GM19397 (cell line): ENCODE data around the gene ADGRD1.
"Not testable (repeated sequence)": the region's sequence is repeated elsewhere in the genome, so short reads cannot be mapped to it uniquely, and the experiment has no call there.

ENCODE experiments used
- ATAC-seq: cut with Tn5 transposase; IDR thresholded peaks from one replicate; pipeline ENCODE4 v1.9.1; 2021; ENCODE audit warnings: mild to moderate bottlenecking, moderate library complexity; ENCODE audit not compliant: unreplicated experiment

Gene ADGRD1

DNA sequence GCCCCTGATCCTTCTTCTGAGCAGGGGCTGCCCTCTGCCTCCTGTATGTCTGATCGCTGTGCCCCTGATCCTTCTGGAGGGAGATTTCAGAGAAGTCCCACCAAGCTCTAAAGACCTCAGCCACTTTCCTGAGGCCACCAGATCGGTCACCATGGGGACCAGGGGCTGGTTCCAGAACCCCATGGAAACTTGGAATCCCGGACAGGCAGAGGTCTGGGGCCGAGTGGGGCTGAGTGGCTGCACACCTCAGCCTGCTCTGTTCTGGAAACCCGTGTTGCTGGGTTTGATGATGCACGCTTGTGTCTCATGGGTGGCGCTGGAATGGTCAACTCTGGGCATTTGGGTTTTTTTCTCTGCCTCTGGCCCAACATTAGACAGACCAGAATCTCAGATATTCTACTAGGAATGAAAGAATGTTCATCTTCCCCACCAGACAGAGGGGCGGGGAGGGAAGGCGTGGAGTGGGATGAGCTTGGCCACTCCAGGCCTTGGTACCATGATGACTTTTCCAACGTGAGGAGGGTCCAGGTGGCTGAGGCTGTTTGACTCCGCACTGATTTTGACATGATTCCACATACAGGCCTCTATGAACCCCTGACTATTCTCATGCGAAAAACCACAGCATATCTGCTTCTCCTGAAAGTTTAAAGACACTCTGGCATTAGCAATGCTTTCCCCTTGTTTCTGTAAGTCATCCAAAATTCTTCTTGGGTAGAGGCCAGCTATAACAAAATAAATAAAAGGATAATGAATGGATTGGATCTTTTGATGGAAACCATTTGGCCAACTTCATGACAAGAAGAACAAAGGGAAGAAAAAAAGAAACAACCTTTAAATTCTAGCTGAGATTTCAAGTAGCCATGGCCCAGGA is 114.5 kb downstream of the ADGRD1 start:
- no peak for ATAC-seq

DNA sequence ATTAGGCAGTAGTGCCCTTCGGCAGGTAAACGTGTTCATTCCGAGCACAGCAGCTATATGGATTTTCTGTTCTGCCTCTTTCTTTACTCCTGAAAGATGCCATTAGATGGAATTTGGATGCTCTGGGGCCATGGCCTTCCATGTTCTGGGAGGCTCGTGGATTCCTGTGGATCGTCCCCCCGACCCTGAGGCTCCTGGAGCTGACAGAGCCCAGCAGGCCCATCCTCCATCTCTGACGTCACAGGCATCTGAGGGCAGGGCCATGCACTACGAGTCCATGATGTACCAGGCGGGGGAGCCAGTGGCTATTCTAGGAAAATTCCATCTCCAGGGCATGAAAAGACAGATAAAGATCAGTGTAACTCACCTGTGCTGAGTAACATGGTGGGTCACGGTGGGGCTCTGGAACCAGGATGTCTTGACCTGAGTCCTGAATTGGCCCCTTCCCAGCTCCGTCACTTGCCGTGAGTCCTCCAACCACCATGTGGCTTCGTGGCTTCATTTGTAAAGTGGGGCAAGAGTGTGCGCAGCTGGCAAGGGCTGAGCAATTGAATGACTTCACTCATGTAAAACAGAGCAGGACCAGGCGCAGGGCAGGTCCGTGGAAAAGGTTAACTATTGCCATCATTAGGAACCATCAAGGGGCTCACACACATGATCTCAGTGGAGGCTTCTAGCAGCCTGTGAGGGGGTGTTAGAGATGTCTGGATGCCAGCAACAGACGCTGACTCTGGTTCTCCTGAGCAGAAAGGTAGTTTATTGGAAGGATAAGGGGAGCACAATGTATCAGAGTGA is 115.4 kb downstream of the ADGRD1 start:
- ATAC-seq, result not testable (repeated sequence)

DNA sequence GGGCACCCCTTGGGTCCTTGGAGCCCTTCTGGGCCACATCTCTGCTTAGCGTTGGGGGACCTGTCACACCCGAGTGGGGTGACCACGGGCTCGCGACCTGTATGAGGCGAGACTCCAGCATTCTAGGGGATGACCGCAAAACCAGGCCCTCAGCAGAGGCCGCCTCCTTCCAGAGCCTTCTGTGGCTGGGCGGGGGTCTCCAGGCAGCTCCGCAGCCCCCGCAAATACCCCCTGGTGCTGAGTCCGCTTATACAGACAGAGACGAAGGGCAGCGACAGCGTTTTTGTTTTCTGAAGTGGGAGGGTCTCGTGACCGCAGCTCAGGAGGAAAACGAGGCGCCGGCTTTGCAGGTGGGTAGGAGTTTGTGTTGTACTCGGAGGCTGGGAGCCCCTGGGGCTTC is 116.4 kb downstream of the ADGRD1 start:
- not testable (repeated sequence) for ATAC-seq

DNA sequence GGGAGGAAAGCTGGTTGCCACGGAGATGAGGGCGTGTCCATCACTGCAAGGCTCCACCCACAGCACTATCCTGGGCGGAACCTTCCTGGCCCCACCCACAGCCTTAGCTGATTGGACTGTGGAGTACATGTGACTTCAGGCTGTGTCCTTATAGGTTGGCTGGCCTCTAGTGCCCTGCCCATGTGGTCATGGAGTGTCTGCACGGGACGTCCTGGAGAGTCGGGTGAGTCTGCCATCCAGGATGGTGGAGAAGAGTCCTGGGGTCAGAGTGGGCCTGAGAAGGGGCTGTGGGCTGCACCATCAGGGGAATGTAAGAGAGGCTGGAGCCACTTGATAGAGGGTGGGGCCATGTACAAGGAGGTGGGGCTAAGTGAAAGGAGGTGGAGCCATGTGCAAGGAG is 117.0 kb downstream of the ADGRD1 start:
- not testable (repeated sequence) for ATAC-seq

DNA sequence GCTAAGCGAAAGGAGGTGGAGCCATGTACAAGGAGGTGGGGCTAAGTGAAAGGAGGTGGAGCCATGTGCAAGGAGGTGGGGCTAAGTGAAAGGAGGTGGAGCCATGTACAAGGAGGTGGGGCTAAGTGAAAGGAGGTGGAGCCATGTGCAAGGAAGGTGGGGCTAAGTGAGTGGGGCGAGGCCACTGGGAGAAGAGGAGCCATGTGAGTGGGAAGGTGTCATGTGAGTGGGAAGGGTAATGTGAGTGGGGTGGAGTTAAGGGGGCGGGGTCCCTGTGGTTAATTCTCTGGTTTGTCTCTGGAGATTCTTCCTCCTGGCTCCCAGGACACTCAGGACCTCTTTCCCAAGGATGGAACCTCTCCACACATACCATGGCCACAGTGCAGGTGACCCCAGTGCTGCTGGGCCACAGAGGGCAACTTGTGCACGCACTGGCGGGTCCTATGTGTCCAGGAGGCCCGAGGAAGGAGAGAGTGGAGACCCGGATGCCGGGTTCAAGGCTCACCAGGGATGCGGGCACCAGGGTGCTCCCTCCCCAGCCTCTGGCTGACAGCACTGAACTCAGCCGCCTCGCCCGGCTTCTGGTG is 117.6 kb downstream of the ADGRD1 start:
- not testable (repeated sequence) for ATAC-seq

DNA sequence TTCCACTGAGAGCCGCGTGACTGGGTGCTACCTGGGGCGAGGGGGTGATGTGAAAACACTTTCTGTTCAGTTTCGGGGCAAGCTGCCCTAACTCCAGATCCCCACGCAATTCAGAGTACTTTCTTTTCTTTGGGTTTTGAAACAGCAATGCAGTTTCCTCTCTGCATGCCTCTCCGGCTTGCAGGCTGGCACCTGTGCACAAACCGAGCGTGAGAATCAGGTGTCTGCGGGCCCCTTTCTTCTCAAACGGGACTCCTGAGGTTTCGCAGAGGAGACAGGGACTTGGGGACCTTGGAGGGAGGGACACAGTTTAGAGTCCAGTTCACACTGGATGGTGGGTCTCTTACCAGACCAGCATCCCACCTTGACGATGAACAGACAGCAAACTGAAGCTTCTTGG is 118.2 kb downstream of the ADGRD1 start:
- ATAC-seq, result not testable (repeated sequence)

DNA sequence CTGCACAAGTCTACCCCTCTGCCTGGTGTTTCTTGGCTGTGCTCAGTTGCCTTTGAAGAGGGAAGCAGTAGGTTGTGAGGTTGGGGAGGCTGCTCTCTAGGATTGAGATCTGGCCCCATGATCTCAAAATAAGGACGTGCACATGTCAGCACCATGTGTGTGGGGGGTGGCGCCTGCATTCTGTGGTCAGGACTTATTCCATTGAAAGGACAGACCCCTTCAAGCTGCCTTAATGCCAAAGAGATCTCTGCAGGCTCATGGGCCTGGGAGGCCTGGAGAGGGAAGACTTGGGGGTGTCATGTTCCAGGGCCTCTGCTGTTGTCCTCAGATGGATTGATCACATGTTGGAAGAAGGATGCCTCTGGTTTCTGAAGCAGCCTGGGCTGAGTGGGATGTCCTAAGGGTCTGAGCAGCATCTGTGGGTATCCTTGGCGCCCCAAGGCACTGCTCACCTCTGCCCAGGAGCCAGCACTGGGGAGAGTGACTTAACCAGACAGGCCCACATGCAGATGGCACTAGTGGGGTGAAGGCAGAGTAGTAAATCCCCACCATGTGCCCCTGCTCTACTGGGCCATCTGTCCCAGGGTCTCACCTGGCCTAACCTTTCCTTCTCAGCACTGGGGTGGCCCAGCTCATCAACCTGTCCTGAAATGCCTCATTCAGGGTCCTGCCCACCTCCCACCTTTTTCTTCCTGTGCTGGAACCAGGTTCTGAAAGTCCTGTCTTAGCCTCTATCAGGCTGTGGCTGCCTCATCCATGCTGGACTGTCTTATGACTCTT is 118.9 kb downstream of the ADGRD1 start:
- no peak for ATAC-seq

DNA sequence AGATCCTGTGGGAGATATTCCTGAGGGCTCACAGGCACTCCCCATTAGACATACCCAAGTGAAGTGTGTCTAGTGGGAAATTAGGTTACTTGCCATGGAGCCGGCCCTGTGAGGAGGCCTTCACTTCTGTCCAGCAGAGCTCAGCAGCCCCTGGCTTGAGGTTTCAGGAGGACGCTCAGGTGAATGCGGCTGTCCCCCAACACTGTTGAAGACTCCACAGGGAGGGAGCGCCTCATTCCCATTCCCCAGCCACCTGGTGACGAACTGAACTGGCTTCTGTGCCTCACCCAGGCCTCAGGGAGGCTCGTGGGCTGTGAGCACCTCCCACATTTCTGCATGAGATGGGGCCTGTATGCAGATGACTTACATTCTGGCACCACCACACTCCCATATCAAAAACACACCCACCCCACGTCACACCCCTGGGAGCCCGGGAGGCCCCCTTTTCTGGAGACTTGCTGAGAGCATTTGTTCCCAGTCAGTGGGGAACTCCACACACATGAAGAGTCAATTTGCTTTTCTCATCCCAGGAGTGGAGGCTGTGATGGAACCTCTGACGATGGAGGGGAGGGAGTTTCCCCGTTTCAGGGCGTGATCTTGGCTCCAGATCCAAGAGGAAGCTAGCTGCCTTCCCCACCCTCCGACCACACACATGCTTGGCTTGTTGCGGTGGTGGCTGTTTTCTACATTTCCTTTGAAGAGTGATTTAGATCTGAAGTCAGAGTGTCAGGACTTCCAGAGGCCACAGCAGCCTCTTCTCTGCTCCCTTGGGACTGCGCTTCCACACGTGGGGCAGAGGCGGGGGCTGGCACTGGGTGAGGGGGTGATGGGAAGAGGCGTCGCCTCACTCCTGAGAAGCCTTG is 120.7 kb downstream of the ADGRD1 start:
- ATAC-seq, result no peak

DNA sequence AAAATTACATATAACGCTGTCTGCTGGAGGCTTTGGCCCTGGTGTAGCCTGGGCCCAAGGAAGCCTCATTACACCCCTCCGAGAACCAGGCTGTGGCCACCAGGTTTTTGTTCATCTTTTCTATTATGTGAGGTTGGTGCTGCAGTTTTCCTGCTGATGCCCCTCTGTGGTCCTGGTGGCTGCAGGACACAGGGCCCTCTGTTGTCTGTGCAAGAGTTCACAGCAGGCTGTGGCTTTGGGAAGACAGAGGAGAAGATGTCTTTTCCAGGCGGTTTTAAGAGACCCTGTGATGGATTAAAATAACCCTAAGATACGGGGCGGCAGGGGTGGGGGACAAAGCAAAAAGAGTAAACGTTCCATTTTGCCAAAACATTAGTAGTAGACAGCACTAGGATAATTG is 121.5 kb downstream of the ADGRD1 start:
- ATAC-seq, result no peak

DNA sequence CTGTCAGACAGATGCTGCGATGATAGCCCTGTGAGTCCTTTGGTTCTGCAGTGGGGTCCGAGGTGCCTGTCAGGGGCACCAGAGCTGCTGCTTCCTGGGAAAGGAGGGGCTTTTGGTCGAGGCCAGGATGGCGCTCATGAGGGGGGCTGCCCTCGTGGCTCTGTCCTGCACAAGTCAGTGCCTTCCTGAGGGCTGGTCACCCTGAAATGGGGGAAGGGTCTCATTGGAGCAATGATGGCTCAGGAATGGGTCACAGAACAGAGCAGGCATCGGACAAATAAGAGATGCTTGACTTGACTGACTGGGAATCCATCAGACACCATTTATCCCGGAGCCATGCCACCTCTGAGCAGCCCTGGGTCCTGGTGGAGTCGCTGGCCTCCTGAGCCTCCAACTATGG is 121.9 kb downstream of the ADGRD1 start:
- ATAC-seq, result no peak

DNA sequence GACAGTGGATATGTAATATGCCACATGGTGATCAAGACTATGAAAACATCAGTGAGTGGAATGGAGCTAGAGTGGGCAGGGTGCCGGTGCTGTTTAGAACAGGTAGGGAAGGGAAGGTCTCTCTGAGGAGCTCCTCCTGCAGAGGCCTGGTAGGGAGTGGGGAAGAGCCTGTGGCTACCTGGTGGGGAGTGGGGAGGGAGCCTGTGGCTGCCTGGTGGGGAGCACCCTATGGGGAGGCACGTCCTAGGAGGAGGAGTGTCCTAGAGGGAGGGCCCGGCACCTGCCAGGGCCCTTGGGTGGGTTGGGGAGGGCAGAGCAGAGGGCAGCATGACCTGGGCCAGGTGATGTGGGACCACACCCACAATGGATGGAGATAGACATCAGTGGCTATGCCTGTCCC is 122.6 kb downstream of the ADGRD1 start:
- ATAC-seq, result no peak

DNA sequence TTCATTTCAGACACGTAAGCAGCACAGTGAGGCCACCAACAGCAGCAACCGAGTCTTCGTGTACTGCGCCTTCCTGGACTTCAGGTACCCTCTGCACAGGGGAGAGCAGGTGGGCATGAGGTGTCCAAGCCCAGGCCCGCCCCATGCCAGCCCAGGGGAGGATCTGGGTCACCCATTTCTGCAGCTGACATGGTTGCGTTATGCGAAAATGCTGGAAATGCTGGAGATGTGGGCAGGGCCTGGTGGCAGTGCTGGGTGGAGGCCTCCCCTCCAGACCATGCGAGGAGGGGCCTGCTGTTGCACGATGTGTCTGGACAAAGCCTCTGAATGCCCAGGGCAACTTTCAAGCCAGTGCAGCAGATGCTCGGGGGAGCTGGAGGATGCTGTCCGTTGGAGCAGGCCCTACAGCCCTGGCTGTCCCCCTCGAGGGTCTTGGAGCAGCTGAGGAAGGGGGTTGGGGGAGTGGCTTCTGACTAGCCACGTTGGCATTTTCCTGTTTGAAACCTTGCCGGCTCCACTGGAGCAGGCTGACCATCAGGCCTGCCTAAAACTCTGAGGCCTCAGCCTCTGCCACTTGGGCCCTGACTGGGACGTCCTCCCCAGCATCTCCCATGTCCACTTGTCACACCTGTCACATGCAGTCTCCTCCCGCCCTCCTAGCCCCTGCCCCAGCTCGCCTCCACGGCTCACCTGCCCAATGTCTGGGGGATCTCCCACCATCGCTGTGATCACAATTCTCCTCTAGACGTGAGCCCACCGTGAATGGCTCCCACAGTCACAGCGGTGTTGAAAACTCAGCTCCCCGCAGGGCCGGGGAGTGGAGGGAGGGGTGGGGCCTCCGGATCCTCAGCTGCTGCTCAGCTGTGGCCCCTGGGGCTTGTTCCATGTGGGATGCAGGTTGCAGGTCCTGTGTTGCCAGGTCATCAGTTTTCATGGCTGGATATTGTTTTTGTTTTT is 123.4 kb downstream of the ADGRD1 start:
- no peak for ATAC-seq

DNA sequence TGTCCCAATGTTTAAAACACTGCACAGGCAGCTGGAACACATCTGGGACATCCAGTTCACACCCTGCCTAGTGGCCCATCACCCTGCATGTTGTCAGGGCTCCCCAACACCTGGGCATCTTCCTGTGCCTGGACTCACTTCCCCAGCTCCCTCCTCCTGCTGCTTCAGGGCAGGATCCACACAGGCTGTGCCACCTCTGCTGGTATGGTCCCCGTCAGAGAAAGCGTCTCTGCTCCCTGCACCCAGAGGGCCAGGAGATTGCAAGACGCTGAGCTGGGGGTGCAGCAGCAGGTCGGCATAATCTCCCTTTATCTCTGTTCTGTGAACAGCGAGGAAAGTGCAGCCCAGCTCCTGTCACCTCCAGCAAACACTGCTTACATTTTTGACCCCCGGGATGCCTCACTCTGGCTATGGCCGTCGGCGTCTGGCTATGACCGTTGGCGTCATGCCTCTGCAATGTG is 124.3 kb downstream of the ADGRD1 start:
- ATAC-seq, result no peak

DNA sequence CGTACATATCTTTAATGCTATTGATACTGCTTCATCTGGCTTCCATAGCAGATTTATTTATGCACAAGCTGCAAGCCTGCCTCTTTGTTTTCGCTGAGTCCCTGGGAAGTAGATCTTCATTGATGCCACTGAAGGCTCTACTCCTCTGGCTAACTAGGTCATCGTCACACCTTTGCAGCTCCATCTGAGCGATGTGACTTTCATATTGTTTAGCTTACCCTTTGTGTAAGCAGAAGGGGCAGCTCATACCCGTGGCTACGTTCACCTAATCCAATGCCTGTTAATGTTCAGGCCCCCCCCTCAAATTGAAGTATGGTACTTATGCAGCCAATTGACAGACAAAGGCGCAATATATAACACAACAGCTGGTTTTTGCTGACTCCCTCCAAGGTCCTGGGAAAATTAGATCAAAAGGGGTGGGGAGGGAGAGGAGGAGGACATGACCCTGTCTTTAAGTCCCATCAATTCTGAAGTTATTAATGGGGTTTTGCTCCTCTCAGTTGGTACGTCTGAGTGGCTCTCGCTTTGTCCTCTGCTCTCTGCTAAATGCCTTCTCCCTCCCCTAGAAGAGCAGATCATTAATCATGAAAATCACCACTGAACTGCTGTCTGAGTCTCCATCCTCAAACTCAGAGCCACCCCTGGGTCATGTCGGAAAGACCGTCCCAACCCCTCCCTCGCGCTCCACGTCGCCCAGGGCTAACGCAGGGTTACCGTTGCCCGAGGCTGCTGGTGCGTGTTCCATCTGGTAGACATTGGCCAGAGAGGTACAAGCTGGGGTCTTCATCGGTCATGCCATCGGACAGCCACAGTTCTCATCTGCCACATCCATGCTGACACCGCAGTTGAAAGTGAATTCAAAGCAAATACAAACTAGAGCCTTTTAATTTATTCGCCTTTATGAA is 128.8 kb downstream of the ADGRD1 start:
- no peak for ATAC-seq

DNA sequence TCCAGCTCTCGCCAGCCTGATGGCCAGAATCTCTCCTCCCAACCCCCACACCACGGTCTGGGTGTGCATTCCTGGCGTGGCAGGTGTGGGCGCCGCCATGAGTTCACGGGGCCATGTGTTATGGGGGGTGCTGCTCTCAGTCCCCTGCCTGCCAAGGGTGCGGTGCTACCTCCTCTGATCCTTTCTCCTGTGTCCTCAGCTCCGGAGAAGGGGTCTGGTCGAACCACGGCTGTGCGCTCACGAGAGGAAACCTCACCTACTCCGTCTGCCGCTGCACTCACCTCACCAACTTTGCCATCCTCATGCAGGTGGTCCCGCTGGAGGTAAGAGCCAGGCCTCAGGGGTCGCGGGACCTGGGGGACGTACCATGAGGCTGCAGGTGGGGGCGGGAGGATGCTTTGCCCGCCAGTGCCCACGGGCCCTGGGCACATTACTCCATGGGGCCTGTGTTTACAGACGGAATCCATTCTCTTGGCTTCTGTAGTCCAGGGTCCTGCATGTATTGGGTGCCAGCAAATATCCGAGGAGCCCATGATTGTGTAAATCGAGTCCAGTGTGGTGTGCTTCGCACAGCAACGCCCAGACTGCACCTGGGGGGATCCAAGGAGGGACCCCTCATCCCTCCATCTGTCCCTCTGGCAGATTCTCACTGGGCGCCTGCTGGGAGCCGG is 130.8 kb downstream of the ADGRD1 start:
- no peak for ATAC-seq

DNA sequence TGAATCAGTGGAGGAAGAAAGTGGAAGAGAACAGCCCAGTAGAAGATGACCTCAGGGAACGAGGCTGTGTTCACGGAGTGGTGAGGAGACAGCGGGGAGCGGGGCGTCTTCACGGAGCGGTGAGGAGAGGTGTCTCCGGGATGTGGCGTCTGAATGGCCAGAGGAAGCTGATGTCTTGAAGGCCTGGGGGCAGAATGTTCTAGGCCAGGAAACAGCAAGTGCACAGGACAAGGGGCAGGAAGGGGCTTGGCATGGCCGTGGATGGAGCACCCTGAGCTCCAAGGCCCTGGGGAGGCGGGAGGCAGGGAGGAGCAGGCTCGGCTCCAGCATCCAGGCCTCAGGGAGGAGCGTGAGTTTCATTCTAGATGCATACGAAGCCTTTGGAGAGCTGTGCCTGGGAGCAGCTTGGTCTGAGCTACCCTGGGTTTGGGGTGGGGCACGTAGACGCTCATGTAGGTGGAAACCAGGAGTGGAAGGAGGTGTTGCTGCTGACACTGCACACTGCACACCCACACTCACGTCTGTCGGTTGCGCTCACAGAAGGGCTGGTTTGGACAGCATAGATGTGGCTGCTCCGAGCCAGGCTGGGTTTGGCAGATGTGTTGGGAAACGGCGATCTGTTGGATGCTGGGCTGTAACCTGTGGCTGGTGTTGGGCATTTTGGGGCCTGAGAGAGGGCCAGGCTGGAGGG is 131.6 kb downstream of the ADGRD1 start:
- no peak for ATAC-seq
